Measurements from ENCODE around the gene ABCB11.
"Not testable (repeated sequence)": the region's sequence is repeated elsewhere in the genome, so short reads cannot be mapped to it uniquely, and the experiment has no call there.

ABCB11 gene

DNA sequence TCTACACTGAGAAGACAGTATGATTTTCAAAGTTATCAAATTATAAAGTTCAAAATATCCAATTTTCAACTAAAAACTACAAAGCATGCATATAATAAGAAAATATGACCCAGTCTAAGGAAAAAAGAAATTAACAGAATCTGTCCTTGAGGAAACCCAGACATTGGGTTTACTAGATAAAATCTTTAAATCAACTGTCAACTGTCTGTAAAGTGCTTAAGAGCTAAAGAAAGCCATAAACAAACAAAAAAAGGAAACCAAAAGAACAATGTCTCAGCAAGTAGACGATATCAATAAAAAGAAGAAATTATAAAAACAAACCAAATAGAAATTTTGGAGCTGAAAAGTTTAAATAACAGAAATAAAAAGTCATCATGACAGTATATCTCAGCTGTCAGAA, 10.5 kb upstream of the ABCB11 start:
- DNase-seq = no peak

DNA sequence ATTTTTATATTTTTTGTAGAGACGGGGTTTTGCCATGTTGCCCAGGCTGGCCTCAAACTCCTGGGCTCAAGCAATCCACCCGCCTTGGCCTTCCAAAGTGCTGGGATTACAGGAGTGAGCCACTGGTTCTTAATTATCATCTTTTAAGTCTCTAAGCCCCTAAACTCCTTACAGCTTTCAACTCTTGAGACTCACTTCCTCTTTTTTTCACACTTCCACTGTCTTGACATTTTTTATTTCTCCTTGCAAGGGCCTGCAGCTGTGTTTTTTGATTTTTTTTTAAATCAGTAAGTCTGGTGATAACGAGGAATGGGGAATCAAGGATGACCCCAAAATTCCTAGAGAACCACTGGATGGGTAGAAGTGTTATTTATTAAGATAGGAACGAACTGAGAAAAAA, 8.6 kb upstream of the ABCB11 start:
- DNase-seq = no peak

DNA sequence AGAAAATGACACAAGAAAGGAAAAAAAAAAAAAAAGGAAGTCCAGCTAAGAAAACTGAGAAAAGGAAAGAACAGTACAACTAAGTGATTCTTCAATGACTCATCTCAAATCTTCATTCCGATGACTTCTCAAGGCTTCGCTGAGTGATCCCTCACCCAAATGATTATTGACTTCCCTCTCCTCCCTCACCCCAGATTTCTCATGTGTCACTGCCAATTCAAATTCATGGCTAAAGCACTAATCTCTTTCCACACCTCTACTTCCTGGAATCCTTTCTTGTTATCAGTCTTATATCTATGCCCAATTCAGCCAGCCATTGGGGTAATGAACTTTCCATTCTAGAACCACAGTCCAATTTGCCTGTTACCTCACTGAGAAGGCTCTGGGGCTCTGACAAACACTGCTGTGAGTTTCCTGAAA, 7.2 kb upstream of the ABCB11 start:
- no peak for DNase-seq

DNA sequence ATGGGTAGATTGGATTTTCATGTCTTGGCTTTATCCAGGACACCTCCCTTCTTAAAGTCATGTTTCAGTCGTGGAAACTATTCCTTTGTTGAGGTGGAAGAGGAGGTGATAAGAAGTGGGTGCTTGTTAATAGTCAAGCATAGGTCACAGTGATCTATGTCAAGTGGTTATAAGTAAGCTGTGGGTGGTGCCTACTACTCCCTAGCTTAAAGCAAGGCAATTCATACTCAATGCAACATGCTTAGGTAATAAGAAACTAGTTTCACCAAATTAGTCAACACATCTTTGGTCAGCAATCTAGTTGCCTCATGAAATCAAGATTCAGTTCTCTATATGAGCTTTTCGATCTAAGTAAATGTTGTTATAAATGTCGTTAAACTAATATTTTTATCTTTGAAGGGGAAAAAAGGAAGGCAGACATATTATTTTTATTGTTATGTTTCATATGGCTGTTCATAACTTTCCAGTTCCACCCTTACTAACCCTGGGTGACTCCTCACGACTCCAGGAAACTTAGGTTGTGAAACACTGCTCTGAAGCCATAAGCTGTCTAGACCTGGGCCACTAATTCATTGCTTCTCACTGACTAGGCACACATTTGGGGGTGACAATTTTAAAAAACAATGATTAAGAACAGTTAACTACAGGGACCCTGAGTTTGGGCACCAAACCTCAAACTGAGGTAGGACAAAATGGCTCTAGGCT, 5.8 kb upstream of the ABCB11 start:
- DNase-seq = no peak

DNA sequence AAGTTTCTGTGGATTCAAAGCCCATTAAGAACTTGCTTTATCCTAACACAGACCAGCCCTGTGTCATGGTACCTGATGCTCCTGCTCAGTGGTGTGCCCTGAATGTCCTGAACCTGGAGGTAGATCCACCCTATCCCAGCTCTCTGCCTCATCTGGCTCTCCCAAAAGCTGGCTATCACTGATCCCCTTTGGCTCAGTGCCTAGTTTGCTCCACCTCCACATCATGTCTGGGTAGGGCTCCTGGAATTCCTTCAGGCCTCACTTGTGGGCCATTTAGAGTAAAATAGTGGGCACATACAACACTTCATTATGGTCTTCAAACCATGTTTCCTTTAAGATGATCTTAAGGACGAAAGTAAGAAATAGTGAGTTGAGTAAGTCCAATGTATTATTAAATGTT, 4.8 kb upstream of the ABCB11 start:
- no peak for DNase-seq

DNA sequence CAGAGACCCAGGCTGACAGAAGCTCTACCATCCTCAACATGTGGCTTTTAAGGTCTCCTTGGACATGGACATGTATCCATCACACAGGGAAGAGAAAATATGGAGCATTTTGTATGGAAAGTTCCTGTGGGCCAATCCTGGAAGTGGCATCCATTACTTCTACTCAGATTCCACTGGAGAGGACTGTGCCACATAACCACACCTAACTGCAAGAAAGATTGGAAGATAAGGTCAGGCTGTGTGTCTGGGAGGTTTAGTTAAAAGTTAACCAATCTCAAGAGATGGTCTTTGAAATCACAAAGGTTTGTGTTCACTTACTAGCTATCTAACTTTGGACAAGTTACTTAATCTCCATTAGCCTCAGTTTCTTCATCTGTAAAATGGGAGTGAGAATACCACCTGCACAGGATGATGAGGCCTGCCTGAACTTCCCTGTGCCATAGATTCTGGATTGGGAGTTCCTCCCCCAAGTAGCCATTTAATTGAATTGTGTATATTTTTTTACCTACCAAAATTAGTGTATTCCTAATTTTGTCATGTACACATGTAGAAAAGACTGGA, 3.9 kb upstream of the ABCB11 start:
- no peak for DNase-seq

DNA sequence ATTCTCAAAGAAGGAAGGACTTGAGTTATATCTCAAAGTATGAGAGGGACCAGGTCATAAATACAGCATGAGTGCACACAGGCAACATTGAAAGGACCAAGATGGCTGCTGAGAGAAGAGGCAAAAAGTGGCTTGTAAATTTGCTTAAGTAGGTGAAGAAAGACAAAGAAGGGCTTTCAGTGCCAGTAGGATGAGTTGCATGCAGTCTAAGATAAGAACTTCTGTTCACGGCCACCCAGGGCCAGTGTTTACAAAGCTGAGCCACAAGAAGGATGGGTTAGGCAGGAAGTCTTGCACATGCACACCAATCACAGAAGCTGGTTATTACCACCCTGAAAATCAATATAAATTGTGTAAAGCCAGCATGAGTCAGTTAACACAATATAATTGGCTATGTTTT, 3.1 kb upstream of the ABCB11 start:
- DNase-seq = no peak

DNA sequence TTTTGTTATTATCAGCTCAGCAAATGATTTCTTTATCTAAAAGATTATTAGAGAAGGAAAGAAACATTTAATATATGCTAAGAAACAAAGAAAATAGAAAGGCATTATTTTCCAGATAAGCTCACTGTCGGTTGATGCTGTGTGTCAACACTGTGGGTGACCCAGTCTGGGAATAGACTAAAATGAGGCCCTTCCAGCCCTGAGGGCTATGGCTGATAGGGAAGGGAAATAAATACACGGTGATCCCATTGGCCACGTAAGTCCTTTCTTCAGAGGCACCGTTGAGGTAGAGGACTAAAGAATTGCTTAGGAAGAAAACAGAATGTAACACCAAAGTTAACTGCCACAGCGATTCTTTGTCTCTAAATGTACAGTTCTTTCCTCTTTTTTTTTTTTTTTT, 1.8 kb downstream of the ABCB11 start:
- no peak for DNase-seq

DNA sequence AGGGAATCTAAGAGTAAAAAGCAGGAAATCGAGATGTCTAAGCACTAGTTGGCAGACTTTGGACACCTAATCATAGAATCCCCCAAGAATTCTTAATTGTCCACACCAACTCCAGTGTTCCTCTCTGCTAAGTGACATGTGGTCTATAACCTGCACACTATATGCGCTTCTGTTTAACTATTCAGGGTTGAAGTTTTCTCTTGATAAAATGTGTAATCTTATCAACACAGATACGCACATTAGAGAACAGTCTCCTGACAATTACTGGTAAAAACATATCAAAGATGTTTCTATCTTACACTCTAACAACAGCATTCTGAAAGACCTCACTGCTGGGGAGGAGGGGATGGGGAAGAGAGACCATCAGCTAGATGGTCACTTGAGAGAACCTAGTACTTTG, 3.9 kb downstream of the ABCB11 start:
- DNase-seq = no peak

DNA sequence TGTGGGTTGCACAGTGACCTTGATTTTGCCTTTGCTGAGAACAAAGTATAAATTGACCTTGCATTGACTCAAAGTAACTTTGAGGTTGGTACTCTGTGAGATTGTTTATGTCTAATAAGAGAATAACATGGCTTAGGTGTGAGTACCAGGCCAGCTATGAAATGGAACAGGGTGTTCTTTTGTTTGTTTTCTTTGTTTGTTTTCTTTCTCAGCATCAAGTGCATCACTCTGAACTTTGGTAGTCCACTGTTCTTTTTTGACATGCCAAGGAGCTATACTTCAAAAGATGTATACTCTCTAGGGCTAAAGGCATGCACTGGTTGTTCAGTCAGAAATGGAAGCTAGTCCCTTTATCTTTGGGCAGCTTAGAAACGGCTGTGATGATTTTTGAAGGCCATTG, 5.1 kb downstream of the ABCB11 start:
- DNase-seq = no peak

DNA sequence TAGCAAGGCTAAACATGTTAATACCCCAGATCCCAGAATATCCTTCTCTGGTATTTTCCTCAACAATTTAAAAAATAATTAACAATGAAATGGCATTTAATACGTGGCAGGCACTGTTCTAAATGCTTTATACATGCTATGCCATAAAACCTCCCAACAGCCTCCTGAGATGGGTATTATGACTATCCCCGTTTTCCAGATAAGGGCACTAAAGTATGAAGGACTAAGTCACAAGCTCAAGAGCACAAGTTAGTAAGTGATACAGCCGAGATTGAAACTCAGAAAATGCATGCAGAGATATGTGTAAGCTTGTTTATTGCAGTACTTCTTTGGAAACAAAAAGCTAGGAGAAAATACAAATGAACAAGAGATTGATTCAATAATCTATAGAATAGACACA, 8.0 kb downstream of the ABCB11 start:
- no peak for DNase-seq

DNA sequence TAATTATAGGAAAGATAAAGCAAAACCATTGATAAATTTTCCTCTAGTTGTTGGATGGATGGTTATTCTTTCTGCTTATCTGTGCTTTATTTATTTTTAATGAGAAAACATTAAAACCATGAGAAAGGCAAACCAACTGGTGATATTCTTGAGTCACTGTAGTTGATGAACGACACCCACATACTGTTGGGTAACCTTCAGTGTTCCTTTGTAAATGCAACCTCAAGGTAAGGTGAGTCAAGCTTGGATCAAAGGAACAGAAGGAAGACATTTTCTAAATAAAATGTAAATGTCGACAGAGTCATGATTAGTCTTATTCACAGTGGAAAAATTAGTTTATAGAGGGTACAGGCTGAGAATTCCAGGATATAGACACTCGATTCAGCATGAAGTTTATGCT, 12.7 kb downstream of the ABCB11 start:
- no peak for DNase-seq

DNA sequence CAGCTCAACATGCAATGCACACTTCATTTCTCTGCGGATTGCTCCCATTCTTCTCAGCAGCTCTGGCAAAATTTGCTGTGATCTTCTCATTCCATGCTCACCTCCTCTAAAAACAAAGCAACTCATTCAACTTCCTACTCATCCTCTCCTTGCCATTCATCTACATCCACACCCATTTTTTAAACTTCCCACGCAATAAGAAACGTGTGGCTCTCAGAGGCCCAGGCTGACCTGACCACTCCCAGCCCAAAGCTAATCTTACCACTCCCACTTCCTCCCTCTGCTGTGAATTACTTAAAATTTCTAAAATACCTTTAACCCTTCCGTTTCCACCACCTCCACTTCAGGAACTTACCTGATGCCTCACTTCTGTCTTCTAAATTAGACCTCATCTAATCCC, 15.2 kb downstream of the ABCB11 start:
- DNase-seq = no peak

DNA sequence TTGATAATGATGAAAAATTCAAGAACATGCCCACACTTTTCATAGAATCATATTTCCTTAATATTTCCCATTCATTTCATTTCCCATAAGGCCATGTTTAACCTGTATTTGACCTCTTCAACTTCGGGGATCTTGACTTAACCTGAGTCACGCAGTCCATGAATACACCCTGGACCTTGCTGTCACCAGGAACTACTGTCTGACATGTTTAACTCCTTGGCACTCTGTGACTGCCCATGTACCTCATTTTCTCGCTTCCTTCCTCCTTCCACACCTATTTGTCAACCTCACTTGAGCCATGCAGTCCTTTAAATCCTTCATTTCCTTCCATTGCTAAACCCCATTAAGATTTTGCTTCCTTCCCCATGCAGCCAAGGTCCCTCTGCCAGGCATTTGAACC, 16.3 kb downstream of the ABCB11 start:
- DNase-seq = no peak

DNA sequence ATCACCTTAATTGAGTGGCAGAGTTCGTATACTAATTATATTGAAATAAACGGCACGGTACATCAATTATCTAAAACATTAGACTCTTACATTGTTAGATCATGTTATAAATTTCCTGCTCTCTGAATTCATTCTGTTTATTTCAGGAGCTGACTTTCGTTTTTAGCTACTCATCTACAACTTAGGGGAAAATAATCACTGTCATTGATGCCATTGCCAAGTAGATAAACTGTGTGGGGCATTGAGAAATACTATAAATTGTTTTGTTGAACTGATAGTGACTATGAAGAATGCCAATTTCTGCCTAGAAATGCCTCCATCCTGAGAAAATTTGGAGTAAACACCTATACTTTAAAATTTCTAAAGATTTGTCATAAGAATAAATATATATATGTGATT, 17.5 kb downstream of the ABCB11 start:
- no peak for DNase-seq

DNA sequence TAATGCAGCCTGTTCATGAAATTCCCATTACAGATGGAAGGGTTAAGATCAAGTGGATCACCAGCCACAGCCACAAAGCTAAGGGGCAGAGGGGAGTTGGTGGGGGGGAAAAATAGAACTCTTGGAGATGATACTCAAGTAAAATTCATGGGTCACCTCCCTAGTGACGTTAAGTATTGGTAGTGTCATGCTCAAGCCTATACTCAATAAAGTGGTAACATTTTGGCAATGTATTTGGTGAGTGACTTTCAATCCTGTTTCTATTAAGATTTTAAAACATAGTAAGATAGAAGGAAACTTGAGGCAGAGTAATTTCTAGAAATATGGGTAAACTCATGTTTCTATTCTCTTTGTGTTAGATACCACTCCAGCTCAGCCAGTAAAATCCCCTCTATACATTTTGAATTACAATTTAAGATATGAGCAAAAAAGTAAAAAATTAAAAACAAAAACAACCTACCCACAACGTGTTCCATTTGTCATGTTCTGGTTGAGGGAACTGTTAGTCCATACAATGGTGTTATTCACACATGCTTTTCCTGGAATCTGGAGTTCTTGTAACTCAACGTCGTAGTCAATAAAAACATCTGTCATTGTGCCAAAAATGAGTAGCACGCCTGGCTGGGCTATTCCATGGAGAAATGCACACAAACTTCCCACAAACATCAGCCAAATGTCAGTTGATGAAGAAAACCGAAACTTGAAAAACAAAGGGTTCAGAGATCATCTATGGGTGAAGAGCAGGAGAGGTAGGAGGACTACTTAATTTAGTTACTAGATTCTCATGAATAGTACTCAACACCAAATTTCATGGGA, 18.1 kb downstream of the ABCB11 start:
- DNase-seq = no peak

DNA sequence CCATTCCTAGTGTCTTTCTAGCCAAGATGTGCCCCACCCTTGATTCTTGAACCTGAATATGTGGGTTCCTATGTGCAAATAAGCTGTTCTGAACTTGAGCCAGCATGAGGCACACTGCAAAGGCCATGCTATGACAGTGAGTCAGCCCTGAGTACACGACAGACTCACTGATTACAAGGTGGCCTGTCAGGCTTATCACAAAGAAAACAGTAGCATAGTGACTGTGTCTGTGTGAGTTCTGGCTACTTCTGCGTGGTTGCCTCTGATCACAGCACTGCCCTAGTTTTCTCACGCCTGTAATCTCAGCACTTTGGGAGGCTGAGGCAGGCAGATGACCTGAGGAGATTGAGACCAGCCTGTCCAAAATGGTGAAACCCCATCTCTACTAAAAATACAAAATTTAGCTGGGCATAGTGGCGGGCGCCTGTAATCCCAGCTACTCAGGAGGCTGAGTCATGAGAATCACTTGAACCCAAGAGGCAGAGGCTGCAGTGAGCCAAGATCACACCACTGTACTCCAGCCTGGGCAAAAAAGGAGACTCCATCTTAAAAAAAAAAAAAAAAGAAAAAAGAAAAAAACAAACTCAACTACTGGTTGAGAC, 18.8 kb downstream of the ABCB11 start:
- not testable (repeated sequence) for DNase-seq

DNA sequence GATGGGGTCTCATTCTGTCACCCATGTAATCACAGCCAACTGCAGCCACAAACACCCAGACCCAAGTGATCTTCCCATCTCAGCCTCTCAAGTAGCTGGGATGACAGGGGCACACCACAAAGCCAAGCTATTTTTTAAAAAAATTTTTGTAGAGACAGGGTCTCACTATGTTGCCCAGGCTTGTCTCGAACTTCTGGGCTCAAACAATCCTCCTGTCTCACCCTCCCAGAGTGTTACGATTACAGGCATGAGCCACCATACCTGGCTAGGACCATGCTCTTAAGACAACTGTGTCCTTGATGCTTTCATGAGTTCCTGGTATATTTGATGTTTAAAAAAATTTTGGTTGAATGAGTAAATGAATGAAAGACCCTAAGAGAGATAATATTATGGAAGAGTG, 19.4 kb downstream of the ABCB11 start:
- DNase-seq = no peak

DNA sequence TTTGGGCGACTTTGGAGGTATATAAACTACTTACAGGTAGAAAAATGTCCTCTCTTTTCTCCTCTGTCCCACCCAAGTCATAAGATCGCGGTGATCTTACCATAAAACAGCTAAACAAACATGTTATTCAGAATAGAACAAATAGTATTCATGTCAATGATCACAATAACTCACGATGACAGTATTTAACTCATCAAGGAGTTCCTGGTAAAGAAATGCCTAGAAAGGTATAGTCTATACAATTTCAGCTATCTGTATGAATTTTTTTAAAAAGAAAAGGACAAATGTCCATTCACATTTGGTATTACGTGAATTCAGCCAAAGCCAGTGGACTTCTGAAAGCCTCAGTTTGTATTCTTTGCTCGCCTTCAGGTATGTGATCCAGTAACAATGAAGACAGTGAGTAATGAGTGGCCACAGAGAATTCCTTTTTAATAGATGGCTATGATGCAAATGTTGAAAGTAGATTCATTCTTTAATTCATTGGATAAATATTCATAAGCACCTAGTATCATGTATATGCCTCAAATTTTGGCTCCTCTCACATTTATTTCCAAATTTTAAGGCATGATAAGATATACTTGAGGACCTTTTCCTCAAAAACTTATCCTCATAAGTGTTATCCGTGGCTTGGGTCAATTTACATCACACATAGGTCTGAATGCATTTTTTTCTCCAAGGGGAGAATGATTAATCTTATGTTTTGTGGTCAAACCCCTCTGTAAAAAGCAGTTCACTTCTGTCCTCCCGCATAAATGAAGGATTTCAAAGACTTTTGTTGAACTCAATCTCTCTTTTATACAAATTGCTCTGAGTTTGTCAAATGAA, 20.3 kb downstream of the ABCB11 start:
- DNase-seq = no peak

DNA sequence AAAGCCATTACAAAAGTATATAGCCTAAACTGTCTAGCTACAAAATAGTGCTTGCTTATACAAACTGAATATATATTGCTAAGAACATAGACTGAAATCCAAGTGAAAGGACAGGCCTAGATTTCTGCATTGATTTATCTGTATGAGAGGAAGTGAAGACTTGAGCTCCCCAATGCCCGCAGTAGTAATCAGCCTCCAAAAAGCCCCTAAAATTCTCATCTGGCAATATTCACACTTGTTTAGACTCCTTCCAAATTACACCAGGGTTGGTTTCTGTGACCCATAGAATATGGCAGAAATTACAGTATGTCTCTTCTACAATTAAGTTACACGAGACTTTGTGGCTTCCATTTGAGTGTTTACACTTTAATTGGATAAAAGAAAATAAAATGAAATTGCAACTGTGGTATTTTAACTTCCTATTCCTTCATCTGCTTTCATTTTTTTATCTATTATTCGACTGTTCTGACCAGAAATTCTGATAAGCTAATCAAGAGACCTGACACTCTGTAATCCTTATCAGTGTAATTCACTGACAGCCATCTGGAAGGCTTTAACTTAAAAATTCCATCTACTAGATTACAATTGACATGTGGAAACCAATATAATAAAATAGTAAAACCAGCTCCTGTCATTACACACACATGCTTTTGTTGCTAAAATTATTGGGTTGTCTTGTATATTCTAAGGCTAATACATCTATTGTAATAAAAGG, 21.1 kb downstream of the ABCB11 start:
- DNase-seq = no peak

DNA sequence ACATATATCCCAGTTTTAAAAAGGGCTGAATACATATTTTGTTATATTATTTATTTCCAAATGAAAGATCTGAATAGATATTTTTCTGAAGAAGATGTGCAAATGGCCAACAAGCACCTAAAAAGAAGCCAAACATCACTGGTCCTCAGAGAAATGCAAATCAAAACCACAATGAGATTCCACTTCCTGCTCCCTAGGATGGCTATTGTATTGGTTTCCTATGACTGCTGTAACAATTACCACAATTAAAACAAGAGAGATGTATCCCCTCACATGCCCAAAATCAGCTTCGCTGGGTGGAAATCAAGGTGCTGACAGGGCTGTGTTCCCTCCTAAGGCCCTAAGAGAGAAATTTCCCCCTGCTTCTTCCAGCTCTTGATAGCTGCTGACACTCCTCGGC, 23.2 kb downstream of the ABCB11 start:
- DNase-seq = no peak

DNA sequence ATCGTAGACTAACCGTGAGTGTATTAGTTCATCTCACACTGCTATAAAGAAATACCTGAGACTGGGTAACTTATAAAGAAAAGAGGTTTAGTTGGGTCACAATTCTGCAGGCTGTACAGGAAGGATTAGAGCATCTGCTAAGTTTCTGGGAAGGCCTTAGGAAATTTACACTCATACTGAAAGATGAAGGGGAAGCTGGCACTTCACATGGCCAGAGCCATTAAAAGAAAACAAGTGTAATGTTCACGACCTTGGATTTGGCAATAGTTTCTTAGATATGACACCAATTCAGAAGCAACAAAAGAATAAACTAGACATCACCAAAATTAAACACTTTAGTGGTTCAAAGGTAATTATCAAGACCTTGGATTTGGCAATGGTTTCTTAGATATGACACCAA, 23.8 kb downstream of the ABCB11 start:
- DNase-seq = no peak
